Neural cell (in vitro differentiated cells): ENCODE measurements around the gene MYO18A. TPM values are rescaled to one million over a fixed set of nuclear protein-coding genes. Genes with fewer than 3 reads are reported as not detected.

ENCODE experiments used
- H2AFZ ChIP-seq: fragments of 200-600, 300-800 bp; sonication (generic), shearing (Covaris generic); 2 replicates; pipeline ENCODE4 v1.6.0; 2014; ENCODE audit warnings: low read depth, mild to moderate bottlenecking, antibody characterized with exemption, low read length, moderate library complexity
- H3F3A ChIP-seq: fragments of 200-600 bp; shearing (Covaris generic); 2 replicates; pipeline ENCODE4 v1.6.1; 2016; ENCODE audit warnings: mild to moderate bottlenecking, moderate library complexity, mixed read lengths, antibody characterized with exemption, low read length; ENCODE audit not compliant: insufficient read depth, poor library complexity, severe bottlenecking
- H3K27ac ChIP-seq: fragments of 200-600, 300-800 bp; sonication (generic), shearing (Covaris generic); 2 replicates; pipeline ENCODE4 v1.5.1; 2014; ENCODE audit warnings: mild to moderate bottlenecking, low read length, moderate library complexity
- H3K27me3 ChIP-seq: fragments of 300-800, 200-600 bp; sonication (generic), shearing (Covaris generic); 2 replicates; pipeline ENCODE4 v1.6.0; 2014; ENCODE audit warnings: mild to moderate bottlenecking, low read depth, low read length, moderate library complexity; ENCODE audit not compliant: insufficient read depth
- H3K36me3 ChIP-seq: fragments of 300-800, 200-600 bp; sonication (generic), shearing (Covaris generic); 2 replicates; pipeline ENCODE4 v1.5.1; 2014; ENCODE audit warnings: mild to moderate bottlenecking, antibody characterized with exemption, low read length, moderate library complexity; ENCODE audit not compliant: insufficient read depth
- H3K4me2 ChIP-seq: fragments of 300-800, 200-600 bp; sonication (generic), shearing (Covaris generic); 2 replicates; pipeline ENCODE4 v1.6.0; 2014; ENCODE audit warnings: mild to moderate bottlenecking, low read length
- H3K4me3 ChIP-seq: fragments of 300-800, 200-600 bp; sonication (generic), shearing (Covaris generic); 2 replicates; pipeline ENCODE4 v1.5.1; 2014; ENCODE audit warnings: mild to moderate bottlenecking, low read length, moderate library complexity
- H3K79me2 ChIP-seq: fragments of 200-600 bp; shearing (Covaris generic); replicated peaks from 2 replicates; pipeline ENCODE4 v1.6.0; 2014; ENCODE audit warnings: mild to moderate bottlenecking, low read length, moderate library complexity; ENCODE audit not compliant: insufficient read depth
- H3K9ac ChIP-seq: fragments of 300-800, 200-600 bp; sonication (generic), shearing (Covaris generic); 2 replicates; pipeline ENCODE4 v1.6.1; 2016; ENCODE audit warnings: mild to moderate bottlenecking, low read length, mixed read lengths
- H3K9me2 ChIP-seq: fragments of 200-600 bp; shearing (Covaris generic); 2 replicates; pipeline ENCODE4 v1.6.1; 2016; ENCODE audit warnings: mild to moderate bottlenecking, low read length, mixed read lengths; ENCODE audit not compliant: insufficient read depth
- H3K9me3 ChIP-seq: fragments of 200-600, 300-800 bp; sonication (generic), shearing (Covaris generic); 2 replicates; pipeline ENCODE4 v1.6.1; 2016; ENCODE audit warnings: mild to moderate bottlenecking, mixed run types, low read length, moderate library complexity, mixed read lengths
- H4K20me1 ChIP-seq: fragments of 200-600 bp; shearing (Covaris generic); 2 replicates; pipeline ENCODE4 v1.6.1; 2016; ENCODE audit warnings: mild to moderate bottlenecking, mixed run types; ENCODE audit not compliant: insufficient read depth
- CTCF ChIP-seq: fragments of 450-650 bp; IDR thresholded peaks from 2 replicates; pipeline ENCODE4 v1.5.1; 2014; ENCODE audit warnings: antibody characterized with exemption, mild to moderate bottlenecking, moderate library complexity; ENCODE audit not compliant: poor library complexity, severe bottlenecking
- EP300 ChIP-seq: fragments of 450-650 bp; conservative IDR thresholded peaks from 2 replicates; pipeline ENCODE4 v1.6.1; 2014; ENCODE audit warnings: antibody characterized with exemption, mild to moderate bottlenecking, moderate library complexity; ENCODE audit not compliant: poor library complexity, severe bottlenecking
- EZH2 ChIP-seq: fragments of 200-600, 300-800 bp; shearing (Covaris generic), sonication (generic); IDR thresholded peaks from 2 replicates; pipeline ENCODE4 v1.6.1; 2014; ENCODE audit warnings: antibody characterized with exemption, low read length, borderline replicate concordance, mild to moderate bottlenecking; ENCODE audit not compliant: insufficient read depth, poor library complexity, severe bottlenecking
- MXI1 ChIP-seq: fragments of 450-650 bp; conservative IDR thresholded peaks from 2 replicates; pipeline ENCODE4 v1.6.1; 2014; ENCODE audit warnings: antibody characterized with exemption, mild to moderate bottlenecking; ENCODE audit not compliant: poor library complexity, severe bottlenecking
- POLR2AphosphoS5 ChIP-seq: IDR thresholded peaks from 2 replicates; pipeline ENCODE4 v1.6.1; 2012
- RAD21 ChIP-seq: fragments of 450-650 bp; conservative IDR thresholded peaks from 2 replicates; pipeline ENCODE4 v1.6.1; 2014; ENCODE audit warnings: antibody characterized with exemption, mild to moderate bottlenecking, moderate library complexity
- REST ChIP-seq: IDR thresholded peaks from 2 replicates; pipeline ENCODE4 v1.6.1; 2012; ENCODE audit warnings: borderline replicate concordance
- SMC3 ChIP-seq: fragments of 450-650 bp; conservative IDR thresholded peaks from 2 replicates; pipeline ENCODE4 v1.6.1; 2014; ENCODE audit warnings: antibody characterized with exemption, mild to moderate bottlenecking, moderate library complexity; ENCODE audit not compliant: poor library complexity
- TAF1 ChIP-seq: IDR thresholded peaks from 2 replicates; pipeline ENCODE4 v1.6.1; 2012; ENCODE audit warnings: low read depth
- polyA plus RNA-seq: library from polyadenylated mRNA; depleted of rRNA; stranded (reverse); fragments of >200 nt; gene quantifications from 2 replicates; pipeline ENCODE4 v1.2.3, GENCODE V29; 2014

Gene MYO18A
- polyA plus RNA-seq, 1 donor from 2014 or later, result 21.6 TPM

- Histone ChIP-seq H3K9me2 (no peaks in the 10 kb centered on the region), H3K27me3 (no peaks in the 10 kb centered on the region), H3K4me3 (no peak overlapping the region), H3K79me2 (no peaks in the 10 kb centered on the region), H4K20me1 (no peaks in the 10 kb centered on the region), H3K36me3 (no peaks in the 10 kb centered on the region), H3K4me2 (no peak overlapping the region), H3K9me3 (no peaks in the 10 kb centered on the region), H3K9ac (no peak overlapping the region), H3K27ac (no peak overlapping the region), H2AFZ (no peak overlapping the region), H3F3A (no peaks in the 10 kb centered on the region)
- no peak for TF ChIP-seq SMC3
- no peak for TF ChIP-seq EZH2
- no peak for TF ChIP-seq EP300
- no peak for TF ChIP-seq CTCF
- no peak for TF ChIP-seq MXI1
- no peak for TF ChIP-seq REST
- no peak for TF ChIP-seq TAF1
- TF ChIP-seq POLR2AphosphoS5, result no peak
- TF ChIP-seq RAD21, result no peak
These were observed 17.5 kb upstream of the MYO18A start for GRCh38 chr17:29197516-29198272.

GRCh38 chr17:29196769-29197515 lies 16.7 kb upstream of the MYO18A start:
- Histone ChIP-seq H2AFZ (no peak overlapping the region), H3K27me3 (no peaks in the 10 kb centered on the region), H4K20me1 (no peaks in the 10 kb centered on the region), H3K4me3 (no peak overlapping the region), H3K9me3 (no peaks in the 10 kb centered on the region), H3K9me2 (no peaks in the 10 kb centered on the region), H3K9ac (no peak overlapping the region), H3F3A (no peaks in the 10 kb centered on the region), H3K79me2 (no peaks in the 10 kb centered on the region), H3K36me3 (no peaks in the 10 kb centered on the region), H3K27ac (no peak overlapping the region), H3K4me2 (no peak overlapping the region)
- no peak for TF ChIP-seq EZH2
- TF ChIP-seq EP300, result no peak
- TF ChIP-seq CTCF, result no peak
- no peak for TF ChIP-seq RAD21
- no peak for TF ChIP-seq SMC3
- TF ChIP-seq TAF1, result no peak
- no peak for TF ChIP-seq POLR2AphosphoS5
- TF ChIP-seq MXI1, result no peak
- TF ChIP-seq REST, result no peak
